ENCODE data around the gene GSTA1. TPM values are rescaled to one million over a fixed set of nuclear protein-coding genes. Genes with fewer than 3 reads are reported as not detected.
"Not testable (repeated sequence)": the region's sequence is repeated elsewhere in the genome, so short reads cannot be mapped to it uniquely, and the experiment has no call there.

GSTA1 gene
- total and polyA plus RNA-seq, 2 experiments from 2014 or later: 1,158 to 1,177 TPM

- Histone ChIP-seq H3K27me3 (no peaks in the 10 kb centered on the region), H3K4me2 (no peak overlapping the region), H3K9me2 (replicated peaks; ENCODE audit: insufficient read depth) (no peaks in the 10 kb centered on the region), H3K36me3 (replicated peaks; ENCODE audit: insufficient read depth, low read depth) (no peaks in the 10 kb centered on the region), H3K4me1 (ENCODE audit: insufficient read depth) (peaks cover under 1% of the 10 kb centered on the region), H4K20me1 (ENCODE audit: insufficient read depth, poor library complexity, severe bottlenecking) (no peaks in the 10 kb centered on the region), H3K4me3 (no peak overlapping the region), H3K9me3 (ENCODE audit: low read depth) (no peaks in the 10 kb centered on the region), H3K79me2 (no peaks in the 10 kb centered on the region), H3K27ac (peak overlapping the region; percentile 55), H2AFZ (no peak overlapping the region)
- no peak for DNase-seq (ENCODE audit: low spot score)
- no CpG with 5 or more reads among the region's 1 CpG for WGBS (ENCODE audit: low lambda C conversion rate, missing lambda C conversion rate)
- TF ChIP-seq CTCF (IDR thresholded peaks at IDR 0.05; ENCODE audit: poor library complexity) (no peak), EZH2phosphoT487 (IDR thresholded peaks at IDR 0.05; ENCODE audit: low read depth, severe bottlenecking, unreplicated experiment) (no peak), EZH2 (IDR thresholded peaks at IDR 0.05; ENCODE audit: borderline replicate concordance) (no peak)
Measured at GRCh38 chr6:52790861-52791260, 12.8 kb downstream of the GSTA1 start.

GRCh38 chr6:52789658-52790057 lies 14.0 kb downstream of the GSTA1 start:
- H2AFZ ChIP-seq; DNase-seq (ENCODE audit: low spot score); H4K20me1 ChIP-seq (ENCODE audit: insufficient read depth, poor library complexity, severe bottlenecking); H3K79me2 ChIP-seq; H3K36me3 ChIP-seq (replicated peaks; ENCODE audit: insufficient read depth, low read depth); H3K4me2 ChIP-seq; H3K27me3 ChIP-seq; H3K9me2 ChIP-seq (replicated peaks; ENCODE audit: insufficient read depth); H3K4me3 ChIP-seq; H3K9me3 ChIP-seq (ENCODE audit: low read depth); H3K4me1 ChIP-seq (ENCODE audit: insufficient read depth): not testable (repeated sequence)
- WGBS (ENCODE audit: low lambda C conversion rate, missing lambda C conversion rate): 85% methylated on average over 1 of the region's 1 CpG
- peak overlapping the region; percentile 74 for H3K27ac ChIP-seq

- 64% methylated on average over 3 of the region's 3 CpGs for WGBS (ENCODE audit: low lambda C conversion rate, missing lambda C conversion rate)
- Histone ChIP-seq H3K9me2 (replicated peaks; ENCODE audit: insufficient read depth) (no peaks in the 10 kb centered on the region), H3K4me3 (no peak overlapping the region), H3K9me3 (ENCODE audit: low read depth) (no peaks in the 10 kb centered on the region), H3K36me3 (replicated peaks; ENCODE audit: insufficient read depth, low read depth) (no peaks in the 10 kb centered on the region), H3K4me2 (peak overlapping the region; percentile 58), H4K20me1 (ENCODE audit: insufficient read depth, poor library complexity, severe bottlenecking) (no peaks in the 10 kb centered on the region), H3K27ac (peak overlapping the region; percentile 70), H2AFZ (no peak overlapping the region), H3K4me1 (ENCODE audit: insufficient read depth) (peaks cover 5% of the 10 kb centered on the region), H3K79me2 (no peaks in the 10 kb centered on the region), H3K27me3 (no peaks in the 10 kb centered on the region)
- TF ChIP-seq EZH2 (IDR thresholded peaks at IDR 0.05; ENCODE audit: borderline replicate concordance): no peak
- TF ChIP-seq EZH2phosphoT487 (IDR thresholded peaks at IDR 0.05; ENCODE audit: low read depth, severe bottlenecking, unreplicated experiment): no peak
- no peak for TF ChIP-seq CTCF (IDR thresholded peaks at IDR 0.05; ENCODE audit: poor library complexity)
- DNase-seq (ENCODE audit: low spot score): peak; percentile 34
Measured at GRCh38 chr6:52788478-52788877, 15.1 kb downstream of the GSTA1 start.

- Histone ChIP-seq H3K9me2 (replicated peaks; ENCODE audit: insufficient read depth) (no peaks in the 10 kb centered on the region), H2AFZ (no peak overlapping the region), H3K4me2 (peak overlapping the region; percentile 58), H3K4me3 (no peak overlapping the region), H4K20me1 (ENCODE audit: insufficient read depth, poor library complexity, severe bottlenecking) (no peaks in the 10 kb centered on the region), H3K4me1 (ENCODE audit: insufficient read depth) (peaks cover 5% of the 10 kb centered on the region), H3K27ac (peak overlapping the region; percentile 70), H3K9me3 (ENCODE audit: low read depth) (no peaks in the 10 kb centered on the region), H3K36me3 (replicated peaks; ENCODE audit: insufficient read depth, low read depth) (no peaks in the 10 kb centered on the region), H3K27me3 (no peaks in the 10 kb centered on the region), H3K79me2 (no peaks in the 10 kb centered on the region)
- peak; percentile 28 for DNase-seq (ENCODE audit: low spot score)
- 41% methylated on average over 3 of the region's 3 CpGs for WGBS (ENCODE audit: low lambda C conversion rate, missing lambda C conversion rate)
- no peak for TF ChIP-seq EZH2 (IDR thresholded peaks at IDR 0.05; ENCODE audit: borderline replicate concordance)
Measured at GRCh38 chr6:52787917-52788316, 15.7 kb downstream of the GSTA1 start.

All from hepatocyte (in vitro differentiated cells).